Measurements from ENCODE around the gene RPUSD4.
"Not testable (repeated sequence)": the region's sequence is repeated elsewhere in the genome, so short reads cannot be mapped to it uniquely, and the experiment has no call there.

RPUSD4 gene

DNA sequence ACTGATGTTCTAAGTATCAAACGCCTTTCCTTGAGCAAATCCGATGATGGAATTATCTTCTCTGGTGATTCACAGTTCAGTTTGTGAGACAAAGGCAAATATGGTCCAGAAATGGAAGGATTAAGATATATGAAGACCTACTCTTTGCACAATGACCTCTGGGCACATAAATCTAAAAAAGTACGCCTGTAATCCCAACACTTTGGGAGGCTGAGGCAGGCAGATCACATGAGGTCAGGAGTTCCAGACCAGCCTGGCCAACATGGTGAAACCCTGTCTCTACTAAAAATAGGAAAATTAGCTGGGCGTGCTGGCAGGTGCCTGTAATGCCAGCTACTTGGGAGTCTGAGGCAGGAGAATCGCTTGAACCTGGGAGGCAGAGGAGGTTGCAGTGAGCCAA, 44.1 kb upstream of the RPUSD4 start:
- not testable (repeated sequence) for H2BK12ac ChIP-seq (ENCODE audit: low read length); H3K23ac ChIP-seq (ENCODE audit: low read length); H4K8ac ChIP-seq (ENCODE audit: low read depth, low read length); H3K18ac ChIP-seq (ENCODE audit: low read length); H3K4me1 ChIP-seq (ENCODE audit: control insufficient read depth in 1 of 2, insufficient read depth in 2 of 2, low read length in 2 of 2); H3K27me3 ChIP-seq (ENCODE audit: insufficient read depth, low read length); H4K12ac ChIP-seq (ENCODE audit: low read depth, low read length); H3K4me3 ChIP-seq (ENCODE audit: low read depth, low read length); H3K79me1 ChIP-seq (ENCODE audit: low read length); H2AK5ac ChIP-seq (ENCODE audit: low read length); H3K4me2 ChIP-seq (ENCODE audit: low read length); H3K14ac ChIP-seq (ENCODE audit: low read length); H3K27ac ChIP-seq (ENCODE audit: low read depth, low read length); H4K91ac ChIP-seq (ENCODE audit: low read depth, low read length); H3K79me2 ChIP-seq (ENCODE audit: control insufficient read depth, insufficient read depth, low read length, poor library complexity); H2AFZ ChIP-seq (ENCODE audit: insufficient read depth, low read length, poor library complexity); H3K4ac ChIP-seq (ENCODE audit: low read depth, low read length); H3K9ac ChIP-seq (ENCODE audit: low read length); H2BK5ac ChIP-seq (ENCODE audit: low read depth, low read length, poor library complexity); H2BK120ac ChIP-seq (ENCODE audit: insufficient read depth, low read length, poor library complexity); H3K9me3 ChIP-seq (ENCODE audit: insufficient read depth, low read depth, low read length); DNase-seq
- WGBS (ENCODE audit: extremely low coverage, insufficient coverage, insufficient read length) = no CpG with 5 or more reads among the region's 5 CpGs
- peaks cover 8 to 23% of the 10 kb centered on the region in 2 experiments for H3K36me3 ChIP-seq (ENCODE audit: control insufficient read depth in 1 of 2, insufficient read depth in 2 of 2, low read length in 2 of 2)

DNA sequence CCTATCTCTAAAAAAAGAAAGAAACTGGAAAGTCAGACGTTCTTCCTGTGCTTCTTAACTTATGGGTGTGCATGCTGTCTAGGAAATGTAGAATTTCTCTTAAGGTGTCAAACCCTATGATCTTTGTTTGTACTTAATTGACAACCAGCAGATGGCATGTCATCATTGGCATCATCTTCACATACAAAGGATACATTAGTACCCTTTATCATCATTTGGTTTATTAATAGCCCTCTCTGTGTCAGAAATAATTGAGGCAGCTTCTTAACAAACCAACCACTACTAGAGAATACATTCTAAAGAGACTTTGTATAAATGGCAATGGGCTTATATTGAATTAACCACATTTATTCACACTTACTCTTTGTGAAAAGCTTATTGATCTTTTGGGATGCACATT, 43.4 kb upstream of the RPUSD4 start:
- DNase-seq = no peak
- Histone ChIP-seq H3K4ac (ENCODE audit: low read depth, low read length) (no peak overlapping the region), H3K27ac (ENCODE audit: low read depth, low read length) (no peak overlapping the region), H3K18ac (ENCODE audit: low read length) (no peak overlapping the region), H2BK12ac (ENCODE audit: low read length) (no peak overlapping the region), H3K4me1 (ENCODE audit: control insufficient read depth in 1 of 2, insufficient read depth in 2 of 2, low read length in 2 of 2) (no peaks in the 10 kb centered on the region), H3K36me3 (ENCODE audit: control insufficient read depth in 1 of 2, insufficient read depth in 2 of 2, low read length in 2 of 2) (peaks cover 8 to 23% of the 10 kb centered on the region in 2 experiments), H4K91ac (ENCODE audit: low read depth, low read length) (no peak overlapping the region), H2BK5ac (ENCODE audit: low read depth, low read length, poor library complexity) (no peak overlapping the region), H3K27me3 (ENCODE audit: insufficient read depth, low read length) (no peaks in the 10 kb centered on the region), H3K4me3 (ENCODE audit: low read depth, low read length) (no peak overlapping the region), H3K14ac (ENCODE audit: low read length) (no peak overlapping the region), H3K4me2 (ENCODE audit: low read length) (no peak overlapping the region), H2AFZ (ENCODE audit: insufficient read depth, low read length, poor library complexity) (no peak overlapping the region), H3K9me3 (ENCODE audit: insufficient read depth, low read depth, low read length) (no peaks in the 10 kb centered on the region), H3K79me2 (ENCODE audit: control insufficient read depth, insufficient read depth, low read length, poor library complexity) (no peaks in the 10 kb centered on the region), H3K23ac (ENCODE audit: low read length) (no peak overlapping the region), H2BK120ac (ENCODE audit: insufficient read depth, low read length, poor library complexity) (no peak overlapping the region), H4K8ac (ENCODE audit: low read depth, low read length) (no peak overlapping the region), H4K12ac (ENCODE audit: low read depth, low read length) (no peak overlapping the region), H3K79me1 (ENCODE audit: low read length) (no peaks in the 10 kb centered on the region), H3K9ac (ENCODE audit: low read length) (no peak overlapping the region), H2AK5ac (ENCODE audit: low read length) (no peak overlapping the region)
- WGBS (ENCODE audit: extremely low coverage, insufficient coverage, insufficient read length) = no CpG with 5 or more reads among the region's 1 CpG

DNA sequence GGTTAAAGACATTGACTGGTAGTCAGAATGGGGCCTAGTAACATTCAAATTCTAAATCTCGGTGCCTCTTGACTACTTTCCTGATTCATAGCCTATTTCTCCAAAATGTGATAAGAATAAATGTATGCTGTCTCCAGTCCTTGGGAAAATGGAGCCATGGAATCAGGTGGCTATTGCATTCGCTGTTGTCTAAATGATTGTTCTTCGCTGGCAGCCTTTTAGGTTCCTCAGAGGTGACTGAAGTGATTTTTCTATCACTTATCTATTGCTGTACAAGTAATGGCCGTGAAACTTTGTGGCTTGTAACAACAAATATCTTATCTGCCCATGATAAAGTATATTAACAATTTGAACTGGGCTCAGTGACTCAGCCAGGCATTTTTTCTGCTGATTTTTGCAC, 41.8 kb upstream of the RPUSD4 start:
- peak in 1 of 2 donors; percentile 52 for DNase-seq
- Histone ChIP-seq H4K8ac (ENCODE audit: low read depth, low read length) (no peak overlapping the region), H2AK5ac (ENCODE audit: low read length) (no peak overlapping the region), H3K9ac (ENCODE audit: low read length) (no peak overlapping the region), H3K27ac (ENCODE audit: low read depth, low read length) (no peak overlapping the region), H3K27me3 (ENCODE audit: insufficient read depth, low read length) (no peaks in the 10 kb centered on the region), H3K79me2 (ENCODE audit: control insufficient read depth, insufficient read depth, low read length, poor library complexity) (no peaks in the 10 kb centered on the region), H2BK12ac (ENCODE audit: low read length) (no peak overlapping the region), H3K14ac (ENCODE audit: low read length) (no peak overlapping the region), H3K36me3 (ENCODE audit: control insufficient read depth in 1 of 2, insufficient read depth in 2 of 2, low read length in 2 of 2) (peaks cover 8 to 23% of the 10 kb centered on the region in 2 experiments), H3K4me2 (ENCODE audit: low read length) (no peak overlapping the region), H3K4me1 (ENCODE audit: control insufficient read depth in 1 of 2, insufficient read depth in 2 of 2, low read length in 2 of 2) (no peaks in the 10 kb centered on the region), H2BK120ac (ENCODE audit: insufficient read depth, low read length, poor library complexity) (no peak overlapping the region), H3K4me3 (ENCODE audit: low read depth, low read length) (no peak overlapping the region), H4K91ac (ENCODE audit: low read depth, low read length) (no peak overlapping the region), H2BK5ac (ENCODE audit: low read depth, low read length, poor library complexity) (no peak overlapping the region), H3K18ac (ENCODE audit: low read length) (no peak overlapping the region), H3K79me1 (ENCODE audit: low read length) (no peaks in the 10 kb centered on the region), H3K4ac (ENCODE audit: low read depth, low read length) (no peak overlapping the region), H3K9me3 (ENCODE audit: insufficient read depth, low read depth, low read length) (no peaks in the 10 kb centered on the region), H4K12ac (ENCODE audit: low read depth, low read length) (no peak overlapping the region), H3K23ac (ENCODE audit: low read length) (no peak overlapping the region), H2AFZ (ENCODE audit: insufficient read depth, low read length, poor library complexity) (no peak overlapping the region)
- WGBS (ENCODE audit: extremely low coverage, insufficient coverage, insufficient read length) = no CpG with 5 or more reads among the region's 4 CpGs

DNA sequence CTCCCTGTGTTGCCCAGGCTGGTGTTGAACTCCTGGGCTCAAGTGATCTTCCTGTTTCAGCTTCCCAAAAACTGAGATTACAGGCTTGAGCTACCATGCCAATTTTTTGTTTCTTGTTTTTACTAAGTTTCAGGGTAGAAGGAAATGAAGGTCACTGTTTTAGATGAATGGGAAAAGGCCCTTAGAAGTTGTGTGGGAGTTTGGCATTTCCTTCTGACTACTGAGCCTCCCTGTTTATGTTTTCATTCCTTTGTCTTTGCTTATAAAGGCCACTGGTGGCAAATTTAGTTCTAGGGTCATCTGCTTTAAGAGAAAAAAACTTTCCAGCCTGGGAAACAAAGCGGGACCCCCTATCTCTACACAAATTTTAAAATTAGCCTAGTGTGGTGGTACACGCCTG, 35.2 kb upstream of the RPUSD4 start:
- Histone ChIP-seq H3K18ac (ENCODE audit: low read length) (no peak overlapping the region), H4K12ac (ENCODE audit: low read depth, low read length) (no peak overlapping the region), H3K4me2 (ENCODE audit: low read length) (no peak overlapping the region), H3K23ac (ENCODE audit: low read length) (no peak overlapping the region), H4K8ac (ENCODE audit: low read depth, low read length) (no peak overlapping the region), H2BK12ac (ENCODE audit: low read length) (no peak overlapping the region), H3K4me3 (ENCODE audit: low read depth, low read length) (no peak overlapping the region), H3K14ac (ENCODE audit: low read length) (no peak overlapping the region), H4K91ac (ENCODE audit: low read depth, low read length) (no peak overlapping the region), H2BK5ac (ENCODE audit: low read depth, low read length, poor library complexity) (no peak overlapping the region), H3K9ac (ENCODE audit: low read length) (no peak overlapping the region), H3K79me1 (ENCODE audit: low read length) (no peaks in the 10 kb centered on the region), H3K4me1 (ENCODE audit: control insufficient read depth in 1 of 2, insufficient read depth in 2 of 2, low read length in 2 of 2) (no peaks in the 10 kb centered on the region), H2AK5ac (ENCODE audit: low read length) (no peak overlapping the region), H3K79me2 (ENCODE audit: control insufficient read depth, insufficient read depth, low read length, poor library complexity) (no peaks in the 10 kb centered on the region), H3K27me3 (ENCODE audit: insufficient read depth, low read length) (no peaks in the 10 kb centered on the region), H3K9me3 (ENCODE audit: insufficient read depth, low read depth, low read length) (no peaks in the 10 kb centered on the region), H3K36me3 (ENCODE audit: control insufficient read depth in 1 of 2, insufficient read depth in 2 of 2, low read length in 2 of 2) (peaks cover 3 to 14% of the 10 kb centered on the region in 2 experiments), H2AFZ (ENCODE audit: insufficient read depth, low read length, poor library complexity) (no peak overlapping the region), H3K27ac (ENCODE audit: low read depth, low read length) (no peak overlapping the region), H3K4ac (ENCODE audit: low read depth, low read length) (no peak overlapping the region), H2BK120ac (ENCODE audit: insufficient read depth, low read length, poor library complexity) (no peak overlapping the region)
- no peak for DNase-seq
- no CpG with 5 or more reads among the region's 2 CpGs for WGBS (ENCODE audit: extremely low coverage, insufficient coverage, insufficient read length)

Measured in trophoblast cell (in vitro differentiated cells and primary cell).